H9 (cell line): ENCODE data around the gene SLC6A18. TPM values are rescaled to one million over a fixed set of nuclear protein-coding genes. Genes with fewer than 3 reads are reported as not detected.

ENCODE experiments used
- DNase-seq: peaks from one replicate; pipeline ENCODE4 v3.0.0-alpha.2; 2017
- H2AFZ ChIP-seq: one replicate; pipeline ENCODE4 v1.6.1; 2013; ENCODE audit warnings: mild to moderate bottlenecking, low read length, control low read depth, moderate library complexity
- H2AK5ac ChIP-seq: 2 replicates; pipeline ENCODE4 v1.6.1; 2013; ENCODE audit warnings: low read length, control low read depth, mixed read lengths; ENCODE audit not compliant: insufficient read length
- H2BK120ac ChIP-seq: one replicate; pipeline ENCODE4 v1.6.1; 2013; ENCODE audit warnings: low read depth, mild to moderate bottlenecking, low read length, control low read depth, inconsistent platforms; ENCODE audit not compliant: poor library complexity, severe bottlenecking
- H2BK12ac ChIP-seq: 2 replicates; pipeline ENCODE4 v1.6.1; 2013; ENCODE audit warnings: low read length, control low read depth, mixed read lengths, low read depth; ENCODE audit not compliant: insufficient read length
- H2BK15ac ChIP-seq: 2 replicates; pipeline ENCODE4 v1.6.1; 2013; ENCODE audit warnings: low read depth, low read length, control low read depth
- H2BK20ac ChIP-seq: one replicate; pipeline ENCODE4 v1.6.1; 2013; ENCODE audit warnings: low read depth, mild to moderate bottlenecking, low read length, control low read depth, inconsistent platforms; ENCODE audit not compliant: poor library complexity, severe bottlenecking
- H2BK5ac ChIP-seq: 2 replicates; pipeline ENCODE4 v1.6.1; 2013; ENCODE audit warnings: low read length, control low read depth, mixed read lengths; ENCODE audit not compliant: insufficient read length
- H3K14ac ChIP-seq: 2 replicates; pipeline ENCODE4 v1.6.1; 2013; ENCODE audit warnings: low read length, control low read depth; ENCODE audit not compliant: insufficient read depth
- H3K18ac ChIP-seq: 2 replicates; pipeline ENCODE4 v1.6.1; 2013; ENCODE audit warnings: low read depth, mild to moderate bottlenecking, mixed read lengths, low read length, control low read depth; ENCODE audit not compliant: insufficient read length
- H3K23ac ChIP-seq: 2 replicates; pipeline ENCODE4 v1.6.1; 2013; ENCODE audit warnings: low read length, control low read depth, mixed read lengths, low read depth; ENCODE audit not compliant: insufficient read length
- H3K23me2 ChIP-seq: 2 replicates; pipeline ENCODE4 v1.6.1; 2013; ENCODE audit warnings: low read depth, mild to moderate bottlenecking, mixed read lengths, low read length, control low read depth; ENCODE audit not compliant: insufficient read length, poor library complexity, severe bottlenecking
- H3K27ac ChIP-seq: 2 replicates; pipeline ENCODE4 v1.5.1; 2013; ENCODE audit warnings: low read length, control low read depth, mixed read lengths, low read depth; ENCODE audit not compliant: insufficient read length
- H3K27me3 ChIP-seq: 2 replicates; pipeline ENCODE4 v1.6.1; 2013; ENCODE audit warnings: low read length, control low read depth, inconsistent platforms; ENCODE audit not compliant: insufficient read depth
- H3K4ac ChIP-seq: 2 replicates; pipeline ENCODE4 v1.6.1; 2013; ENCODE audit warnings: low read depth, mild to moderate bottlenecking, control low read depth, inconsistent platforms, low read length, moderate library complexity
- H3K4me1 ChIP-seq: 2 replicates; pipeline ENCODE4 v1.6.1; 2013; ENCODE audit warnings: low read length, control low read depth, inconsistent platforms; ENCODE audit not compliant: insufficient read depth
- H3K4me2 ChIP-seq: 2 replicates; pipeline ENCODE4 v1.6.1; 2013; ENCODE audit warnings: low read length, control low read depth, mixed read lengths; ENCODE audit not compliant: insufficient read length, insufficient read depth
- H3K56ac ChIP-seq: 2 replicates; pipeline ENCODE4 v1.6.1; 2013; ENCODE audit warnings: low read depth, mild to moderate bottlenecking, mixed read lengths, low read length, control low read depth; ENCODE audit not compliant: insufficient read length
- H3K79me1 ChIP-seq: 2 replicates; pipeline ENCODE4 v1.6.1; 2013; ENCODE audit warnings: low read depth, mild to moderate bottlenecking, moderate library complexity, low read length, control low read depth, inconsistent platforms; ENCODE audit not compliant: insufficient read depth, poor library complexity, severe bottlenecking
- H3K79me2 ChIP-seq: 2 replicates; pipeline ENCODE4 v1.6.1; 2013; ENCODE audit warnings: low read length, control low read depth, inconsistent platforms; ENCODE audit not compliant: insufficient read depth
- H3K9ac ChIP-seq: 2 replicates; pipeline ENCODE4 v1.6.1; 2013; ENCODE audit warnings: low read length, control low read depth, mixed read lengths; ENCODE audit not compliant: insufficient read length; ENCODE audit errors: extremely low read depth
- H3K9me3 ChIP-seq: one replicate; pipeline ENCODE4 v1.6.1; 2013; ENCODE audit warnings: low read depth, low read length, inconsistent platforms; ENCODE audit not compliant: control insufficient read depth
- H3T11ph ChIP-seq: one replicate; pipeline ENCODE4 v1.6.1; 2013; ENCODE audit warnings: mild to moderate bottlenecking, low read length, control low read depth, inconsistent platforms
- H4K20me1 ChIP-seq: one replicate; pipeline ENCODE4 v1.6.1; 2013; ENCODE audit not compliant: control insufficient read depth, insufficient read length, insufficient read depth
- H4K5ac ChIP-seq: 2 replicates; pipeline ENCODE4 v1.6.1; 2013; ENCODE audit warnings: low read depth, mild to moderate bottlenecking, mixed read lengths, low read length, control low read depth; ENCODE audit not compliant: insufficient read length
- H4K8ac ChIP-seq: replicated peaks from 2 replicates; pipeline ENCODE4 v1.6.1; 2013; ENCODE audit warnings: low read length, control low read depth, mixed read lengths, low read depth; ENCODE audit not compliant: insufficient read length
- H4K91ac ChIP-seq: 2 replicates; pipeline ENCODE4 v1.6.1; 2013; ENCODE audit warnings: low read depth, mild to moderate bottlenecking, moderate library complexity, mixed read lengths, low read length, control low read depth; ENCODE audit not compliant: insufficient read length
- H3K27ac Mint-ChIP-seq, 3 experiments: 2 replicates in 2 of 3; 3 replicates in 1 of 3; pipeline ENCODE4 v1.8.0; 2020 to 2021; ENCODE audit warnings: mixed read lengths in 3 of 3, mild to moderate bottlenecking in 1 of 3, moderate library complexity in 1 of 3
- H3K27me3 Mint-ChIP-seq: 2 replicates; pipeline ENCODE4 v1.8.0; 2021; ENCODE audit warnings: low read depth, mild to moderate bottlenecking, moderate library complexity, mixed read lengths
- H3K36me3 Mint-ChIP-seq, 3 experiments: 2 replicates in 2 of 3; 3 replicates in 1 of 3; pipeline ENCODE4 v1.8.0; 2020 to 2021; ENCODE audit warnings: low read depth in 3 of 3, mixed read lengths in 3 of 3; ENCODE audit not compliant: insufficient read depth in 1 of 3
- H3K4me1 Mint-ChIP-seq, 2 experiments: 2 replicates each; pipeline ENCODE4 v1.8.0; 2020; ENCODE audit warnings: mixed read lengths in 2 of 2
- H3K4me3 Mint-ChIP-seq, 2 experiments: 2 replicates in 1 of 2; 3 replicates in 1 of 2; pipeline ENCODE4 v1.8.0; 2020 to 2021; ENCODE audit warnings: mild to moderate bottlenecking in 2 of 2, mixed read lengths in 2 of 2, moderate library complexity in 1 of 2
- H3K9me3 Mint-ChIP-seq, 2 experiments: 2 replicates in 1 of 2; 3 replicates in 1 of 2; pipeline ENCODE4 v1.8.0; 2020; ENCODE audit warnings: mild to moderate bottlenecking in 2 of 2, mixed read lengths in 2 of 2, moderate library complexity in 1 of 2
- WGBS: extraction: QIAGEN DNeasy Blood & Tissue Kit; methylation state at CpG from one replicate; pipeline ENCODE4 v1.1.7; 2013; ENCODE audit warnings: missing lambda C conversion rate, low lambda C conversion rate, mixed read lengths; ENCODE audit not compliant: insufficient read length; ENCODE audit errors: extremely low coverage; 5-methylcytosine and 5-hydroxymethylcytosine counted together
- total RNA-seq: library from RNA; stranded (reverse); gene quantifications from 2 replicates; pipeline ENCODE4 v1.2.1, GENCODE V29; 2021
- TF ChIP-seq, protein P1 (sequence below): fragments of 200-600 bp; sonication (generic); conservative IDR thresholded peaks from 3 replicates; pipeline ENCODE4 v1.8.0; 2021; ENCODE audit warnings: antibody characterized with exemption, mild to moderate bottlenecking

Gene SLC6A18
- total RNA-seq, 1 experiment from 2014 or later: not detected

DNA sequence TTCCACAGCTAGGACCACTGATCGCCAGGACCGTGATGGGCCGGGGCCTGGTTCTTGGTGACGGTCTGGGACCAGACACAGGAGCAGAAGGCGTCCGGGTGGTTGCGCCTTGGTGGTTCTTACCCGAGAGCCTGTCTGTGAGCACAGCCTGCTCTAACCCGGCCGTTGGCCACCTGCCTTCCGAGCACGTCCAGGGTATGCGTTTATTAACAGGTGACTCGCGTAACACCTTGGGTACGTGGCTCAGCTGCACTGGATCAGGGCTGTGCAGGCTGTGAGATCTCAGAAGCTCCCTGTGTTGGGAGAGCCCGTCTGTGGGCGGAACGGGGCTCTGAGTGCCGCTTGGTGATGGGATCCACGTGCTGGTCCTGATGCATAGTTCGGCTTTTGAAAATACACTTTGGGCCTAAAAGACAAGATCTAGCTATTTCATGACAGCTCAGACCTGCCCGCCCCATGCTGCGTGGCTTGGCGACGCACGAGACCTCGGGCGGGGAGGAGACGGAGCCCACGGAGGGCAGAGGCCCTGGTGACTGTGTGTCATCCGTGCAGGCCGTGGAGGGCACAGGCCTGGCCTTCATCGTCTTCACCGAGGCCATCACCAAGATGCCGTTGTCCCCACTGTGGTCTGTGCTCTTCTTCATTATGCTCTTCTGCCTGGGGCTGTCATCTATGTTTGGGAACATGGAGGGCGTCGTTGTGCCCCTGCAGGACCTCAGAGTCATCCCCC, 6.7 kb upstream of the SLC6A18 start:
- H3K9me3 ChIP-seq: no peaks in the 10 kb centered on the region
- H2BK20ac ChIP-seq: no peak overlapping the region
- peaks cover 0 to 8% of the 10 kb centered on the region in 2 experiments; a peak in 3 of 5 replicates for H3K9me3 Mint-ChIP-seq
- TF ChIP-seq, protein P1, sequence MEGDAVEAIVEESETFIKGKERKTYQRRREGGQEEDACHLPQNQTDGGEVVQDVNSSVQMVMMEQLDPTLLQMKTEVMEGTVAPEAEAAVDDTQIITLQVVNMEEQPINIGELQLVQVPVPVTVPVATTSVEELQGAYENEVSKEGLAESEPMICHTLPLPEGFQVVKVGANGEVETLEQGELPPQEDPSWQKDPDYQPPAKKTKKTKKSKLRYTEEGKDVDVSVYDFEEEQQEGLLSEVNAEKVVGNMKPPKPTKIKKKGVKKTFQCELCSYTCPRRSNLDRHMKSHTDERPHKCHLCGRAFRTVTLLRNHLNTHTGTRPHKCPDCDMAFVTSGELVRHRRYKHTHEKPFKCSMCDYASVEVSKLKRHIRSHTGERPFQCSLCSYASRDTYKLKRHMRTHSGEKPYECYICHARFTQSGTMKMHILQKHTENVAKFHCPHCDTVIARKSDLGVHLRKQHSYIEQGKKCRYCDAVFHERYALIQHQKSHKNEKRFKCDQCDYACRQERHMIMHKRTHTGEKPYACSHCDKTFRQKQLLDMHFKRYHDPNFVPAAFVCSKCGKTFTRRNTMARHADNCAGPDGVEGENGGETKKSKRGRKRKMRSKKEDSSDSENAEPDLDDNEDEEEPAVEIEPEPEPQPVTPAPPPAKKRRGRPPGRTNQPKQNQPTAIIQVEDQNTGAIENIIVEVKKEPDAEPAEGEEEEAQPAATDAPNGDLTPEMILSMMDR: no peak
- no peaks in the 10 kb centered on the region for H4K20me1 ChIP-seq
- H4K91ac ChIP-seq: no peak overlapping the region
- no peaks in the 10 kb centered on the region; a peak in 1 of 7 replicates for H3K36me3 Mint-ChIP-seq
- H3K4ac ChIP-seq: no peak overlapping the region
- no peaks in the 10 kb centered on the region for H3K79me2 ChIP-seq
- no peak overlapping the region for H3K27ac Mint-ChIP-seq
- no peaks in the 10 kb centered on the region for H3K27me3 ChIP-seq
- no peak overlapping the region for H3K4me3 Mint-ChIP-seq
- no peak overlapping the region for H3K18ac ChIP-seq
- H2BK12ac ChIP-seq: no peak overlapping the region
- no peak overlapping the region for H2BK5ac ChIP-seq
- H3K23me2 ChIP-seq: no peaks in the 10 kb centered on the region
- no peak for DNase-seq
- H3K79me1 ChIP-seq: no peaks in the 10 kb centered on the region
- H3K9ac ChIP-seq: no peak overlapping the region
- H3K23ac ChIP-seq: no peak overlapping the region
- no peak overlapping the region for H3K27ac ChIP-seq
- no peak overlapping the region for H3K56ac ChIP-seq
- H3K4me1 ChIP-seq: no peaks in the 10 kb centered on the region
- H2BK15ac ChIP-seq: no peak overlapping the region
- no peak overlapping the region for H2BK120ac ChIP-seq
- H2AFZ ChIP-seq: no peak overlapping the region
- no CpG with 5 or more reads among the region's 38 CpGs for WGBS
- H4K8ac ChIP-seq: no peak overlapping the region
- peaks cover 3 to 6% of the 10 kb centered on the region in 2 experiments; a peak in 2 of 4 replicates for H3K4me1 Mint-ChIP-seq
- no peak overlapping the region for H4K5ac ChIP-seq
- H3K14ac ChIP-seq: peak overlapping the region; percentile 7; the same call in 1 of the 2 replicates
- H3T11ph ChIP-seq: no peak overlapping the region
- H3K27me3 Mint-ChIP-seq: peaks cover 10% of the 10 kb centered on the region
- no peak overlapping the region for H3K4me2 ChIP-seq
- no peak overlapping the region for H2AK5ac ChIP-seq
